Non-pigmented ciliary epithelial cell (primary cell): ENCODE results near the gene MMP28.

Experiments
- DNase-seq: peaks from one replicate; pipeline ENCODE4 v3.0.0-alpha.2; 2010; ENCODE audit warnings: low read depth

MMP28 gene

GRCh38 chr17:35726127-35726952 lies 69.1 kb downstream of the MMP28 start:
- peak; percentile 51 for DNase-seq

- DNase-seq = no peak
Observed at GRCh38 chr17:35725802-35726126, 69.7 kb downstream of the MMP28 start.

DNA sequence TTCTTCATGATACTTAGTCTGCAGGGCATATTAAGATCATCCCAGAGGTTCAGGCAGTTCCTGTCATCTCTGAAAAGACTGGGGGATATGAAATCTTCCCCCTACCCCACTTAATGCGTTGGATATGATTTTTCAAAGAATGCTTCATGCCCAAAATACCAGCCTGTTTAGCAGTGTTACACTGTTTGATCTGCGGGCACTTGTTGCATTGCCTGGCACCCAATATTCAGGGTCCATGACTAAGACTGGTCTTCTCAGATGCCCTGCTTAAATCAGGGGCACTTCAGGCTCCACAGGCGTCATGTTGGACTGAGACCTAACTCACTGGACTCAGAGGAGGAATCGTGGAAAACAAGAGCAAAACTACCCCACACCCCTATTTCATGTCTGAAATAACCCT lies 70.4 kb downstream of the MMP28 start:
- no peak for DNase-seq

GRCh38 chr17:35723735-35724134 lies 71.7 kb downstream of the MMP28 start:
- no peak for DNase-seq

- DNase-seq = no peak
Observed at GRCh38 chr17:35717475-35717874, 78.0 kb downstream of the MMP28 start.

DNA sequence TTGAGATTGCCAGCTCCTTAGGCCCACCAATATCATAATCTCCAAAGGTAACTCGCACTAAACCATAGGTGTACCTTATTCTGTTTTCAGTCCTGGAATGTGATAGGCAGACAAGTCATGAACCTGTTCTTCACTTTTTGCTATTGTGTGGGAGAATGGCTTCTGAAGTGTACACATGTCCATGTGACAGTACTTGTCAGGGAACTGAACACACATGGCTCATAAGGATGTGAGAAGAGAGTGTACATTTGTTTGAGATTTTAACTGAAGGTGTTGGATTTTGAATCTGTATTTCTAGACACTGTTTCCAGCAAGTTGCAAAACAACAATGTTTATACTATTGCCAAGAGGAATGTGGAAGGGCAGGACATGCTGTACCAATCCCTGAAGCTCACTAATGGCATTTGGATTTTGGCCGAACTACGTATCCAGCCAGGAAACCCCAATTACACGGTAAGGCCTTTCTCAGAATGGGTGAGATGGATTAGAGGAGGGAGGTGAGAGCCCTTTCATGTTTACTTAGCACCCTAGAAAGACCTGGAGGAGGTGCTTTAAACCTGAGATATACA lies 78.5 kb downstream of the MMP28 start:
- DNase-seq = no peak

DNA sequence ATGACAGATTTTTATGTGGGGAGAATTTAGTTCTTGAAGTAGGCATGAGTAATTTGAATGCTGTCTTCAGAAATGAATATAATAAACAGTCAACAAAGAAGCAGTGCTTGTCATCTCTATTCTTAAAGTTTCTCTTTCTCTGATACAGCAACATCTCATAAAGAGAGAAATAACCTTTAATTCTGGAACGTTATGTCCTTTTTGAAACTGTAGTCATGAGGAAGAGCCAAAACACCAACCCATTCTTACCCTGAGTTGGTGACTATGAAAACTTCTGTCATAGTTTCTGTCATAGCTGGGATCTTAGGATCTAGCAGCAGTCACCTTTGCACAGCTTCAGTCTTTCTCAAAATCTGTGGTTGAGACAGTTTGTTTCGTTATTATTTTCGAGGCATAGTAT lies 79.3 kb downstream of the MMP28 start:
- DNase-seq = no peak
